HEK293 (cell line): Measurements from ENCODE around the gene PMVK.

Experiments used
- EGR2 ChIP-seq: fragments of 450-650 bp; formaldehyde crosslinking; IDR thresholded peaks from 2 replicates; pipeline ENCODE4 v1.5.1; 2016; ENCODE audit warnings: low read depth, missing biosample characterization, missing genetic modification characterization
- HOXA7 ChIP-seq: sonication (generic); formaldehyde crosslinking; IDR thresholded peaks from 2 replicates; pipeline ENCODE4 v1.8.1; 2022; ENCODE audit warnings: missing genetic modification reagents, borderline replicate concordance
- KLF9 ChIP-seq: fragments of 450-650 bp; formaldehyde crosslinking; IDR thresholded peaks from 2 replicates; pipeline ENCODE4 v1.5.1; 2016; ENCODE audit warnings: missing biosample characterization, missing genetic modification characterization, low read depth
- ZBTB1 ChIP-seq: fragments of 450-650 bp; formaldehyde crosslinking; IDR thresholded peaks from 2 replicates; pipeline ENCODE4 v1.5.1; 2016; ENCODE audit warnings: missing biosample characterization, missing genetic modification characterization
- ZBTB26 ChIP-seq: fragments of 450-650 bp; formaldehyde crosslinking; optimal IDR thresholded peaks from 2 replicates; pipeline ENCODE3; 2016; ENCODE audit warnings: missing biosample characterization, mild to moderate bottlenecking, missing genetic modification characterization
- ZBTB8A ChIP-seq: fragments of 450-650 bp; formaldehyde crosslinking; IDR thresholded peaks from 2 replicates; pipeline ENCODE4 v1.5.1; 2016; ENCODE audit warnings: missing biosample characterization, missing genetic modification characterization
- ZNF211 ChIP-seq: fragments of 450-650 bp; formaldehyde crosslinking; IDR thresholded peaks from 2 replicates; pipeline ENCODE4 v1.5.1; 2016; ENCODE audit warnings: low read depth, missing biosample characterization, missing genetic modification characterization
- ZNF266 ChIP-seq: fragments of 450-650 bp; formaldehyde crosslinking; IDR thresholded peaks from 2 replicates; pipeline ENCODE4 v1.5.1; 2016; ENCODE audit warnings: missing biosample characterization, missing genetic modification characterization, low read depth
- ZNF274 ChIP-seq, 2 experiments: fragments of 200-500 bp in 1 of 2; fragments of 450-650 bp in 1 of 2; sonication (Bioruptor generic) in 1 of 2; formaldehyde crosslinking in 1 of 2; IDR thresholded peaks; 2 replicates each; pipeline versions ENCODE4 v1.5.1 to v1.6.1; 2014 to 2016; ENCODE audit warnings: borderline replicate concordance in 1 of 2, inconsistent platforms in 1 of 2, low read length in 1 of 2, missing biosample characterization in 1 of 2, missing genetic modification characterization in 1 of 2
- ZNF473 ChIP-seq: fragments of 450-650 bp; formaldehyde crosslinking; IDR thresholded peaks from 2 replicates; pipeline ENCODE4 v1.5.1; 2017; ENCODE audit warnings: missing biosample characterization, missing genetic modification characterization
- TF ChIP-seq, protein P1 (sequence below): fragments of 450-650 bp; formaldehyde crosslinking; IDR thresholded peaks from 2 replicates; pipeline ENCODE4 v1.5.1; 2016; ENCODE audit warnings: missing biosample characterization, missing genetic modification characterization

- TF ChIP-seq, protein P1, sequence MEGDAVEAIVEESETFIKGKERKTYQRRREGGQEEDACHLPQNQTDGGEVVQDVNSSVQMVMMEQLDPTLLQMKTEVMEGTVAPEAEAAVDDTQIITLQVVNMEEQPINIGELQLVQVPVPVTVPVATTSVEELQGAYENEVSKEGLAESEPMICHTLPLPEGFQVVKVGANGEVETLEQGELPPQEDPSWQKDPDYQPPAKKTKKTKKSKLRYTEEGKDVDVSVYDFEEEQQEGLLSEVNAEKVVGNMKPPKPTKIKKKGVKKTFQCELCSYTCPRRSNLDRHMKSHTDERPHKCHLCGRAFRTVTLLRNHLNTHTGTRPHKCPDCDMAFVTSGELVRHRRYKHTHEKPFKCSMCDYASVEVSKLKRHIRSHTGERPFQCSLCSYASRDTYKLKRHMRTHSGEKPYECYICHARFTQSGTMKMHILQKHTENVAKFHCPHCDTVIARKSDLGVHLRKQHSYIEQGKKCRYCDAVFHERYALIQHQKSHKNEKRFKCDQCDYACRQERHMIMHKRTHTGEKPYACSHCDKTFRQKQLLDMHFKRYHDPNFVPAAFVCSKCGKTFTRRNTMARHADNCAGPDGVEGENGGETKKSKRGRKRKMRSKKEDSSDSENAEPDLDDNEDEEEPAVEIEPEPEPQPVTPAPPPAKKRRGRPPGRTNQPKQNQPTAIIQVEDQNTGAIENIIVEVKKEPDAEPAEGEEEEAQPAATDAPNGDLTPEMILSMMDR (tag by site-specific recombination) = no peak
- TF ChIP-seq ZNF211 (tag by site-specific recombination) (no peak), ZBTB26 (tag by site-specific recombination) (no peak), ZBTB8A (no peak), ZBTB1 (tag by site-specific recombination) (no peak), ZNF266 (tag by site-specific recombination) (no peak), ZNF274 (IDR thresholded peaks at IDR 0.05; ENCODE audit: low read length) (no peak), ZNF274 (tag by site-specific recombination; IDR thresholded peaks at IDR 0.05; ENCODE audit: borderline replicate concordance) (no peak), EGR2 (tag by site-specific recombination) (no peak), HOXA7 (no peak), KLF9 (no peak), ZNF473 (tag by site-specific recombination) (no peak)
Observed at GRCh38 chr1:154969246-154969645, 32.7 kb upstream of the PMVK start.
